Testis (tissue), 3 donors: ENCODE measurements around the gene PPP6R2. TPM values are rescaled to one million over a fixed set of nuclear protein-coding genes. Genes with fewer than 3 reads are reported as not detected.
A peak's percentile ranks its signal among the peaks of the same experiment; 100 is the strongest.

Source experiments
- DNase-seq: peaks from one replicate; pipeline ENCODE4 v3.0.0-alpha.2; 2019
- H3K27ac ChIP-seq, 2 donors: fragments of 200-600 bp; sonication (generic); one replicate each; pipeline ENCODE4 v1.5.1; 2019
- H3K27me3 ChIP-seq: fragments of 200-600 bp; sonication (generic); one replicate; pipeline ENCODE4 v1.5.1; 2019
- H3K36me3 ChIP-seq: fragments of 200-600 bp; sonication (generic); one replicate; pipeline ENCODE4 v1.5.1; 2017; ENCODE audit warnings: low read depth; ENCODE audit errors: missing control alignments
- H3K4me1 ChIP-seq: fragments of 200-600 bp; sonication (generic); one replicate; pipeline ENCODE4 v1.5.1; 2019
- H3K4me3 ChIP-seq, 2 donors: fragments of 200-600 bp; sonication (generic); one replicate each; pipeline ENCODE4 v1.5.1; 2017 to 2019
- H3K9me3 ChIP-seq: fragments of 200-600 bp; sonication (generic); one replicate; pipeline ENCODE4 v1.5.1; 2017
- CTCF ChIP-seq, 3 experiments: fragments of 450-650 bp in 2 of 3; fragments of 200-600 bp in 1 of 3; sonication (generic) in 1 of 3; IDR thresholded peaks; one replicate each; pipeline ENCODE4 v1.5.1; 2016 to 2019; ENCODE audit warnings: antibody characterized with exemption in 3 of 3, mild to moderate bottlenecking in 2 of 3, moderate library complexity in 1 of 3
- POLR2A ChIP-seq: fragments of 450-650 bp; IDR thresholded peaks from one replicate; pipeline ENCODE4 v1.6.1; 2017; ENCODE audit warnings: antibody characterized with exemption, mild to moderate bottlenecking, moderate library complexity
- WGBS, 2 donors: methylation state at CpG; one replicate each; pipeline ENCODE4 v1.1.5; 2018; 5-methylcytosine and 5-hydroxymethylcytosine counted together
- intact Hi-C: fragments of 100-400 bp; cut with DNase I; formaldehyde crosslinking; loops from one replicate; pipeline ENCODE4 v1.15.1; 2023; ENCODE audit warnings: low total_unique reads
- polyA plus RNA-seq: library from polyadenylated mRNA; stranded (reverse); fragments of 350-450 nt; fragmentation: Illumina TruSeq; extraction: RNeasy Lipid Tissue Mini Kit (QIAGEN cat#74804); gene quantifications from one replicate; pipeline ENCODE4 v1.2.3, GENCODE V29; 2014; ENCODE audit warnings: low read depth, low replicate concordance; ENCODE audit not compliant: insufficient read depth
- total RNA-seq, 2 donors: library from RNA; depleted of rRNA; stranded (reverse); fragments of >200 nt; gene quantifications; one replicate each; pipeline ENCODE4 v1.2.3, GENCODE V29; 2016

The PPP6R2 gene
- total and polyA plus RNA-seq, 3 donors from 2014 or later, result 123 to 142 (median 138) TPM

- H3K27ac ChIP-seq, result no peak overlapping the region
- no peaks in the 10 kb centered on the region for H3K36me3 ChIP-seq
- intact Hi-C loops, result no loop called here
Observed at GRCh38 chr22:50471962-50472361, 128.8 kb downstream of the PPP6R2 start.

GRCh38 chr22:50473088-50473487 lies 130.0 kb downstream of the PPP6R2 start:
- H3K27me3 ChIP-seq, result no peaks in the 10 kb centered on the region
- H3K4me1 ChIP-seq, result peaks cover 19% of the 10 kb centered on the region
- intact Hi-C loops, result no loop called here
- no peak overlapping the region for H3K4me3 ChIP-seq
- DNase-seq, result no peak
- WGBS, 2 donors, result 76 to 77% methylated on average over 6 of the region's 6 CpGs
- TF ChIP-seq CTCF (IDR thresholded peaks at IDR 0.05) (no peak), POLR2A (no peak)
- no peaks in the 10 kb centered on the region for H3K9me3 ChIP-seq
- H3K27ac ChIP-seq, result no peak overlapping the region
- H3K36me3 ChIP-seq, result no peaks in the 10 kb centered on the region

More at GRCh38 chr22:50471962-50472361, 128.8 kb downstream of the PPP6R2 start:
- DNase-seq, result no peak
- 76 to 92% methylated on average over 2 to 5 of the region's 5 CpGs for WGBS, 2 donors
- peaks cover 19% of the 10 kb centered on the region for H3K4me1 ChIP-seq
- TF ChIP-seq CTCF (IDR thresholded peaks at IDR 0.05), result no peak
- TF ChIP-seq POLR2A, result no peak
- H3K4me3 ChIP-seq, result no peak overlapping the region
- no peaks in the 10 kb centered on the region for H3K27me3 ChIP-seq
- no peaks in the 10 kb centered on the region for H3K9me3 ChIP-seq

- Histone ChIP-seq H3K4me3 (peak overlapping the region; percentile 85 to 91), H3K27ac (peak overlapping the region; percentile 50 to 85), H3K36me3 (no peaks in the 10 kb centered on the region), H3K4me1 (peaks cover 19% of the 10 kb centered on the region), H3K9me3 (no peaks in the 10 kb centered on the region), H3K27me3 (no peaks in the 10 kb centered on the region)
- TF ChIP-seq CTCF (IDR thresholded peaks at IDR 0.05) (no peak), POLR2A (no peak)
- whole genome bisulfite sequencing, 2 donors, result 1 to 3% methylated on average over 23 to 55 of the region's 62 CpGs
- intact Hi-C loops, result no loop called here
- DNase-seq, result peak; percentile 57
Observed at GRCh38 chr22:50473855-50474671, 130.9 kb downstream of the PPP6R2 start.

- TF ChIP-seq CTCF (IDR thresholded peaks at IDR 0.05), result peak in 1 of 3 experiments; percentile 7
- no peak for TF ChIP-seq POLR2A
Observed at GRCh38 chr22:50474710-50475651, 131.9 kb downstream of the PPP6R2 start, which contains the start of gene SBF1. Gene SBF1, minus strand, starts transcription at chr22:50475035. Its CDS starts 195 bp downstream, at chr22:50474840.

More at GRCh38 chr22:50474710-50475651, 131.9 kb downstream of the PPP6R2 start, which contains the start of gene SBF1:
- peak within 1 kb of the TSS; percentile 85 to 91 for H3K4me3 ChIP-seq
- 1 to 2% methylated on average over 41 to 94 of the region's 97 CpGs for WGBS, 2 donors
- H3K27ac ChIP-seq, result peak within 1 kb of the TSS; percentile 55 to 85
- peaks cover 14% of the 10 kb centered on the region for H3K4me1 ChIP-seq
- no peaks in the 10 kb centered on the region for H3K36me3 ChIP-seq
- no peaks in the 10 kb centered on the region for H3K27me3 ChIP-seq
- intact Hi-C loops, result no loop called here
- H3K9me3 ChIP-seq, result no peaks in the 10 kb centered on the region
- DNase-seq, result peak; percentile 95
